ENCODE results near the gene TBL3. TPM values are rescaled to one million over a fixed set of nuclear protein-coding genes. Genes with fewer than 3 reads are reported as not detected.

The TBL3 gene
- total RNA-seq, 4 donors from 2014 or later: 32.7 to 48.2 (median 36.7) TPM

DNA sequence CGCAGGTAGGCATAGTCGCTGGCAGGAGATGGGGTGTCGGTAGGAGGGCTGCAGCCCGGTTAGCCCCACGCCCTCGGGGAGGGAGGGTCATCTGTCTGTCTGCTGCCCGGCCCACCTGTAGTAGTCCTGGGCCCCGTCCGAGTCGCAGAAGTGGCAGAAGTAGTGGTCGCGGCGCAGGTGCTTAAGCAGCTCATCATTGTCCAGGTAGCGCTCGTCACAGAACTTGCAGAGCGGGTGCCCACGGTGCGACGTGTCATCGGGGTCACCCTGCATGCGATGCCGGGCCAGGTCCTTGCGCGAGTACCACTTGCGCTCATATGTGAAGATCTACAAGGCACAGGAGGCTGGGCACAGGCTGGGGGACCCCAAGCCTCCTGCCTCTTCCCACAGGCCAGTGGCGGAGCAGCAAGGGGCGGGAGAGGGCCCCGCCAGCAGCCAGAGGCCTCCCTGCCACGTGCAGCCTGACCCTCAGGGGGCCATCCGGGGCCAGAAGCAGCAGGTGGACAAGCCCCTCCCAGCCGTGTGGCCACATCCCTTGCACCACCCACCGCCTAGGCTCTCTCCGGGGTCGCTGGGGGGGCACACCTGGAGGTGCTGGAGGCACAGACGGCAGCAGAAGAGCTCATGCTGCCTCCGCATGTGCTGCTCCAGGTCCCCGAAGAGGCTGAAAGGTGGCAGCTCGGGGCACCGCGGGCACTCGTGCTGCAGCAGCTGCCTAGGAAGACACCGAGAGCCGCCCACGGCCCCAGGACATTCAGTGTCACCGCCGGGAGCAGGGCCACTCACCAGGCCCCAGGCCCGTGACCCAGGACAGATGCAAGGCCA is 30.8 kb downstream of the TBL3 start:
- DNase-seq: no peak
- Histone ChIP-seq H3K36me3 (peaks cover 47 to 71% (median 51%) of the 10 kb centered on the region in 3 donors), H3K9me3 (no peaks in the 10 kb centered on the region), H3K4me3 (no peak overlapping the region), H3K27me3 (no peaks in the 10 kb centered on the region), H3K27ac (no peak overlapping the region), H3K4me1 (peaks cover 25 to 55% (median 40%) of the 10 kb centered on the region in 3 donors)
- intact Hi-C loops (cut with DNase I): no loop called here
- WGBS, 2 donors: 100% methylated on average over 3 of the region's 47 CpGs
- TF ChIP-seq POLR2A (IDR thresholded peaks at IDR 0.05): no peak
- TF ChIP-seq, protein P1, sequence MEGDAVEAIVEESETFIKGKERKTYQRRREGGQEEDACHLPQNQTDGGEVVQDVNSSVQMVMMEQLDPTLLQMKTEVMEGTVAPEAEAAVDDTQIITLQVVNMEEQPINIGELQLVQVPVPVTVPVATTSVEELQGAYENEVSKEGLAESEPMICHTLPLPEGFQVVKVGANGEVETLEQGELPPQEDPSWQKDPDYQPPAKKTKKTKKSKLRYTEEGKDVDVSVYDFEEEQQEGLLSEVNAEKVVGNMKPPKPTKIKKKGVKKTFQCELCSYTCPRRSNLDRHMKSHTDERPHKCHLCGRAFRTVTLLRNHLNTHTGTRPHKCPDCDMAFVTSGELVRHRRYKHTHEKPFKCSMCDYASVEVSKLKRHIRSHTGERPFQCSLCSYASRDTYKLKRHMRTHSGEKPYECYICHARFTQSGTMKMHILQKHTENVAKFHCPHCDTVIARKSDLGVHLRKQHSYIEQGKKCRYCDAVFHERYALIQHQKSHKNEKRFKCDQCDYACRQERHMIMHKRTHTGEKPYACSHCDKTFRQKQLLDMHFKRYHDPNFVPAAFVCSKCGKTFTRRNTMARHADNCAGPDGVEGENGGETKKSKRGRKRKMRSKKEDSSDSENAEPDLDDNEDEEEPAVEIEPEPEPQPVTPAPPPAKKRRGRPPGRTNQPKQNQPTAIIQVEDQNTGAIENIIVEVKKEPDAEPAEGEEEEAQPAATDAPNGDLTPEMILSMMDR (IDR thresholded peaks at IDR 0.05): no peak

DNA sequence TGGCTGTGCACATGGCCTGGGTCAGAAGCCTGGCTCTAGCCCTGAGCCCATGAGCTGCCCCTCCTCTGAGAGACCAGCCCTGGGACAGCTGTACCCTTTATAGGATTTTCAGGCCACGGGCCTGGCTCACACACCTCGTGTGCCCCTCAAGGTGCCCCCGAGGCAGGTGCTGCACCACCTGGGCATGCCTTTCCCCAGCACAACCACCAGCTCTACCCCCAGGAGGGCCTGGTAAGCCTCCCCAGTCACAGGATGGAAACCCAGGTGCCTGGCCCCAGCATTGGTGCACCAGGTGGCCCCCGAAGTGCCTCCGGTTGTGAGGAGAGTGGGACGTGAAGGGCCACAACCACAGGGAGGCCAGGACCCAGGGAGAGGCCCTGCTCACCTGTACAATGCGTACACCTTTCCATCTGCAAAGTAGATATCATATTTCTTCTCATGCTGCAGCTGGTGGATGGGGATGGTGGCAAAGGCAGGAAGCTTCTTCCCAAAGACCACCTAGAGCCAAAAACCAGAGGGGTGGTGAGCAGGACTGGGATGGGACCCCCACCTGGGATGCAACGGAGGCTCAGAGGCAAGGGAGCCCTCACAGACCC is 31.5 kb downstream of the TBL3 start:
- peaks cover 32 to 55% (median 42%) of the 10 kb centered on the region in 3 donors for H3K4me1 ChIP-seq
- TF ChIP-seq, protein P1 (IDR thresholded peaks at IDR 0.05): no peak
- no peak for TF ChIP-seq POLR2A (IDR thresholded peaks at IDR 0.05)
- peak overlapping the region in 1 of 4 donors; percentile 40 for H3K27ac ChIP-seq
- intact Hi-C loops (cut with DNase I): no loop called here
- H3K9me3 ChIP-seq: no peaks in the 10 kb centered on the region
- no peaks in the 10 kb centered on the region for H3K27me3 ChIP-seq
- DNase-seq: no peak
- H3K4me3 ChIP-seq: peak overlapping the region in 1 of 4 donors; percentile 49
- WGBS, 2 donors: 89 to 100% methylated on average over 1 to 4 of the region's 8 CpGs
- H3K36me3 ChIP-seq: peaks cover 41 to 64% (median 46%) of the 10 kb centered on the region in 3 donors

DNA sequence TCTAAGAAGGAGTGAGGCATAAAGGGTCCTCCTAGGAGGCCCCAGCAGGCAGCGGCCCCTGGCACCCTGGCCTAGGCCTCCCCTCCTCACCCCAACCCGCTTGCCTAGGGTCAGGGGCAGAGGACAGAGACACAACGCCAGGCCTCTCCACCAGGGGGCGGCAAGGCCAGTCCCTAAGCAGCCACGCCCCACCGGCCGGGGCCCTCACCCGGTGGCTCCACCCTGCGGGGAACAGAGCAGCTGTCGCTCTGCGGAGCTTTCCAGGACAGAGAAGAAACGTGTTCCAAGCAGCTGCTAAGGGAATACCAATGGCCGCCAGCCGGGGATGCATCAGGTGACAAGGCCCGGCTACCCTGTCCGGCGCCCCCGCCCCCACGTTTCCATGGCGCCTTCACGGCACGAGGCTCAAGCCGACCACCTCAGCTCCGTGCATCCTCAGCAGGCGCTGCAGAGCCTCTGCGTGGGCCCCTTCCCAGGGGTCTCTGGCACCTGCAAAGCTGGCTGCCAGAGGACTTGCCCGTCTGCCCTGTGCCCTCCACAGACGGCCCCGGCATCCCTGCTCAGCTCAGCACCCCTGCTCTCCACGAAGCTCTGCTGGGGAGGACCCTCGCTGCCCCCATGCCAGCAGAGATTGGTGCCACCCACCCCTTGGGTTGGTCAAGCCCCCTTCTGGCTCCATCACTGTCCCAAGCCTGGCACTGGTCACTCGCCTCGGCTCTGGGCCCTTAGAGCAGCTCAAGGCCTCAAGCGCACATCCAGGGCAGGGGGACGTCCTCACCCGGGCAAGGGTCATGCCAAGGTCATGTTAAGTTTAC is 32.2 kb downstream of the TBL3 start:
- intact Hi-C loops (cut with DNase I): no loop called here

DNA sequence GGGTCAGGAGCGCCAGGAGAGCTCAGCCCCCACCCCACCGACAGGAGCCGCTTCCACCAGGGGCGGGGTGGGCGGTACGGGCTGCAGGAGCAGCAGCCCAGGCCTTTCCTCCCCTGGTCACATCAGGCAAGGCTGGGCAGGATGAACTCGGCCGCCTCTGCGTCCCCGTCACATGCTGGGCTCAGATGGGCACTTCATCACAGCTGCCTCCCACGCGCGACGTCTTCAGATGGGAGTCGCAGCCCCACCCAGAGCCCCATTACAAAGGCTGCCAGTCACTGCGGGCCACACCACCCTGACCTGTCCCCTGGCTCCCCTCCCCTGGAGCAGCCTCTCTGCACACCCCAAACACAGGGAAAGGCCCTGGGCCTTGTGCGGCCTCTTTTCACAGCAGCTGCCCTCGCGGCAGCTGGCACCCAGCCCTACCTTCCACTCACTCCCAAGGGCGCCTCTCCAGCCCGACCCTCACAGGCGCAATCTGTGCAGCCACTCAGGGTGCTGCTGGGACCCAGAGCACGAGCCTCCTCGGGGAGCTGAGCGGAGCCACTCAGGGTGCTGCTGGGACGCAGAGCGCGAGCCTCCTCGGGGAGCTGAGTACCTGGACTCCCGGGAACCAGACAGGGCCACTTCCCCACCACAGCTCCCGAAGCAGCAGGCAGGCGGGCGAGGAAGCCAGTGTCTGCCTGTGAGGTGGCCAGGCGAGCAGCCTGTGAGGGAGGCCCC is 33.1 kb downstream of the TBL3 start:
- Histone ChIP-seq H3K27me3 (no peaks in the 10 kb centered on the region), H3K9me3 (no peaks in the 10 kb centered on the region), H3K36me3 (peaks cover 25 to 48% (median 32%) of the 10 kb centered on the region in 3 donors), H3K4me1 (peaks cover 37 to 63% (median 48%) of the 10 kb centered on the region in 3 donors), H3K4me3 (no peak overlapping the region), H3K27ac (no peak overlapping the region)
- TF ChIP-seq, protein P1 (IDR thresholded peaks at IDR 0.05): no peak
- TF ChIP-seq POLR2A (IDR thresholded peaks at IDR 0.05): no peak
- intact Hi-C loops (cut with DNase I): no loop called here
- DNase-seq: no peak
- WGBS, 2 donors: 53 to 65% methylated on average over 3 to 9 of the region's 34 CpGs

More for the DNA sequence above, 32.2 kb downstream of the TBL3 start:
- H3K27me3 ChIP-seq: no peaks in the 10 kb centered on the region
- 42% methylated on average over 2 of the region's 36 CpGs; no CpG with 5 or more reads in 1 of the 2 donors for WGBS, 2 donors
- peak overlapping the region in 2 of 4 donors; percentile 16 to 49 for H3K4me3 ChIP-seq
- H3K4me1 ChIP-seq: peaks cover 37 to 59% (median 48%) of the 10 kb centered on the region in 3 donors
- peak overlapping the region in 1 of 4 donors; percentile 40 for H3K27ac ChIP-seq
- H3K9me3 ChIP-seq: no peaks in the 10 kb centered on the region
- TF ChIP-seq, protein P1 (IDR thresholded peaks at IDR 0.05): peak; percentile 83 to 97 (median 94)
- TF ChIP-seq POLR2A (IDR thresholded peaks at IDR 0.05): no peak
- peaks cover 34 to 57% (median 39%) of the 10 kb centered on the region in 3 donors for H3K36me3 ChIP-seq
- DNase-seq: peak; percentile 49
